ENCODE data around the gene SIL1.

The SIL1 gene

DNA sequence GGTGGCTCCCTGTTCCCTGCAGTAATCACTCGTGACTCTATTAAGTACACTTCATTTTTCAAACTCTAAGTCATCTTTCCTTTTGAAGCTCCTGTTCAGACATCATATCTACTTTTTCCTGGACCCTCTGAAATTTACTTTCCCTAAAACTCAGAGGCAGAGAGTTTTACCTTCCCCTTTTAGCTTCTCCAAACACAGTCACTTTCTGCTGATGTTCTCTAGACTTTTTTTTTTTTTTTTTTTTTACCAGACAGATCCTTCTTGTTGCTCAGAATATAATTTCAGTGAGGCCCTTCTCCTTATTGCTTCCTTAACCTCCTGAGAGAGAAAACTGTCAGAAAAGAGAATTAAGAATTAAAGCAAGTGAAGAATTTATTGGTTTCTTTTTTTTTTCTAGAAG lies 236.4 kb downstream of the SIL1 start:
- Mint-ChIP-seq H3K9me3 (no peaks in the 10 kb centered on the region), H3K4me3 (no peak overlapping the region), H3K36me3 (ENCODE audit: low read depth) (no peaks in the 10 kb centered on the region), H3K27me3 (ENCODE audit: low read depth) (no peaks in the 10 kb centered on the region), H3K4me1 (ENCODE audit: low read depth) (no peaks in the 10 kb centered on the region), H3K27ac (no peak overlapping the region)
- DNase-seq (ENCODE audit: low spot score): no peak

DNA sequence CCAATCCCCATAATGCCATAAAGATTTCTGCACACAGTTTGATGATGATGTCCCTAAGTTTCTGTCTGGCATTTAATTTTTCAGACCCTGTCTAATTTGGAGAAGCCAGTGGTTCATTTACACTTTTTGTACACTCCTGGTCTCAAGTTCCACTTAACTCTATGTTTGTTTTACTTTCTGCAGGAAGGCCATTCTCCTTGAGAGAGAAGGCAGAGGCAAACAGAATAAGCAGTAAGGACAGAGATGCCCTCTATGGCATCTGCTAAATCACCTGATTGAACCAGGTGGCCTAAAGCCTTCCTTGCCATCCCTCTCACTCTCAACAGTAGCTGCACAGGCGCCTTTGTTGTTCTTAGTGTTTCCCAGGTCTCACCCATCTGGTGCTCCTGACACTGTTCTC lies 236.9 kb downstream of the SIL1 start:
- no peak overlapping the region for H3K4me3 Mint-ChIP-seq
- DNase-seq (ENCODE audit: low spot score): no peak
- H3K36me3 Mint-ChIP-seq (ENCODE audit: low read depth): no peaks in the 10 kb centered on the region
- H3K9me3 Mint-ChIP-seq: no peaks in the 10 kb centered on the region
- H3K27ac Mint-ChIP-seq: no peak overlapping the region
- no peaks in the 10 kb centered on the region for H3K4me1 Mint-ChIP-seq (ENCODE audit: low read depth)
- no peaks in the 10 kb centered on the region for H3K27me3 Mint-ChIP-seq (ENCODE audit: low read depth)

DNA sequence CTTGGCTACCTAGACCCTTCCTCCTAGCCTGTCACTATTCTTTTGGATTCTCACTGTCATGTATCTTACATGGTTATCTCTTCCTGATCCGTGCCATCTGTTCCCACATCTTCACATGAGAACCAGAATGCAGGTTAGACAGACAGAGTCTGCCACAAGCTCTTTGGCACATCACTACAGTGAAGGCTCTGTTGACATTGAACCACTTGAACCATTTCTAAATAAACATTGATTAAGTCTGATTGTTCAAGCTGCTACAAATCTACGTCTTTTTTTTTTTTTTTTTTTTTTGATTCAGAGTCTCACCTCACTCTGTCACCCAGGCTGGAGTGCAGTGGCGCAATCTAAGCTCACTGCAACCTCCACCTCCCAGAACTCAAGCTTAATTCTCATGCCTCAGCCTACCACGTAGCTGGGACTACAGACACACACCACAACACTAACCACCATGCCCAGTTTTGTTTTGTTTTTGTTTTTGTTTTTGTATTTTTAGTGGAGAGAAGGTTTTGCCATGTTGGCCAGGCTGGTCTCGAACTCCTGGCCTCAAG lies 237.9 kb downstream of the SIL1 start:
- no peaks in the 10 kb centered on the region for H3K27me3 Mint-ChIP-seq (ENCODE audit: low read depth)
- H3K4me3 Mint-ChIP-seq: no peak overlapping the region
- H3K27ac Mint-ChIP-seq: no peak overlapping the region
- no peak for DNase-seq (ENCODE audit: low spot score)
- H3K36me3 Mint-ChIP-seq (ENCODE audit: low read depth): no peaks in the 10 kb centered on the region
- H3K4me1 Mint-ChIP-seq (ENCODE audit: low read depth): no peaks in the 10 kb centered on the region
- no peaks in the 10 kb centered on the region for H3K9me3 Mint-ChIP-seq

DNA sequence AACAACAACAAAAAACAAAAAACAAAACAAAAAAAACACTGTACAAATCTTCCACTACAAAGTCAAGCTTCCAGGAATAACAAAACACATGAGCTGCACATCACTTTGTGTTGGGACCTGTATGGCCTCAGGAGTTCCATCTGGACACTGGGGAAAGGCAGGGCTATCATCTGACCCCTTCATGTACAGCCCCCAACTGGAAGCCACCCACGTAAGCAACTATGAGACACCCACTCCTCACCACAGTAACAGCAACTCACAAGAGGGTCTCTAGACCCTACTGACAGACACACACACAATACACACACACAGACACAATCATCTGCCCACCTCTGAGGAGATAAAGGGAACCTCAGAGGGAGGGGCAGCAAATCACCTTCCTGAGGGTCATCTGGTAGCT lies 241.4 kb downstream of the SIL1 start:
- peaks cover 11% of the 10 kb centered on the region for H3K4me1 Mint-ChIP-seq (ENCODE audit: low read depth)
- H3K36me3 Mint-ChIP-seq (ENCODE audit: low read depth): no peaks in the 10 kb centered on the region
- no peaks in the 10 kb centered on the region for H3K27me3 Mint-ChIP-seq (ENCODE audit: low read depth)
- no peaks in the 10 kb centered on the region for H3K9me3 Mint-ChIP-seq
- no peak overlapping the region for H3K4me3 Mint-ChIP-seq
- no peak overlapping the region for H3K27ac Mint-ChIP-seq
- DNase-seq (ENCODE audit: low spot score): no peak

DNA sequence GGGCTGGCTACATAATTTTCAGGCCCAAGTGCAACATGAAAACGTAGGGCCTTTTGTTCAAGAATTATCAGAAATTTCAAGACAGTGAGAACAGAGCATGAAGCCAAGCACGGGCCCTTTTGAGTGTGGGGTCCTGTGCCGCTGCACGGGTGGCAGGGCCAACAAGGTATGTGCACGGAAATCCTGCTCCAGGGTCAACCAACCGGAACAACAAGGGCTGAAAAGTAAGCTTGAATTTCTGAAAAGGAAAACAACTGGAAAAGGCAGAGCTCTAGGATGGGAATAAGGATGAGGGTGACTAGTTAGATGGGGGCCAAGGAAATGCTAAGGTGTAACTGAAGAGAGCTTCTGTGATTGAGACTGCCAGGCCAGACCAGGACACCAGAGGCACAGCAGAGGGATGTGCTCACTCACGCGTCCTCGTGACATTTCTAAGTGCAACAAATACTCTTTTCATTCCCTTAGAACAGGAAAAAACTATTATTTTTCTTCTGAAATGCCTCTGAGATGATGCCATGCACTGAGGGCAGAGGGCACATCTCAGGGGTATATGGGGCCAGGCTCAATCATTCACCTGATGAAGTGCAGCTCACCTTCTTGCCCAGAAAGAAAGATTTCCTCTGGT lies 242.4 kb downstream of the SIL1 start:
- no peak overlapping the region for H3K4me3 Mint-ChIP-seq
- H3K27me3 Mint-ChIP-seq (ENCODE audit: low read depth): no peaks in the 10 kb centered on the region
- no peak overlapping the region for H3K27ac Mint-ChIP-seq
- no peaks in the 10 kb centered on the region for H3K9me3 Mint-ChIP-seq
- peaks cover 11% of the 10 kb centered on the region for H3K4me1 Mint-ChIP-seq (ENCODE audit: low read depth)
- DNase-seq (ENCODE audit: low spot score): no peak
- no peaks in the 10 kb centered on the region for H3K36me3 Mint-ChIP-seq (ENCODE audit: low read depth)

DNA sequence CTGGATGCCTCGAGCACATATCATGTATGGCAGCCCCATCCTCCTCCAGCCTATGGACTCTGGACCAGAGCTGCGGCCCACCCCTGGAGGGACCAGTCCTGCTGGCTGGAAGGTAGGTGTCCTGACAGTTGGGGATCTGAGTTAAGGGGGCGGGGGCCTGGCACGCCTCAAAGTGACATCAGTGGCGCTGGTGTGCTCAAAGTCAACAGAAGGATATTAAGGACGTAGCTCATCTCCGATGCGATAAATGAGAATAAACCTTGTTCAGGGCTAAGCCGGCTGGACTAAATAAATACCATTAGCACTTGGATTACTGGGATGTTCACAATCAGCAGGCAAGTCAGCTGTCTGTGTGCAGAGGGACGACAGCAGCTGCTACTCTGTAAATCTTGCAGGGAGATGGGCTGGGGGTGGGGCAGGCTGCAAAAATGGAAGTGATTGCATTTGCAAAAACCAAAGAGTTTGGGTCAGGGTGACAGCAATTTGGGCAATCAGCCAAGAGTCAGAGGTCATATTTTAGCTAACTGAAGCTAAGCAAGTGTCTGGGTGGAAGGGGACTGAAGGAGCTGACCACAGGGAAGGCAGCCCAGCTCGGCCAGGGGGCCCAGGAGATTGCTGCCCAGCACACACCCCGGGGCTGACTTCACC lies 243.0 kb downstream of the SIL1 start:
- no peaks in the 10 kb centered on the region for H3K36me3 Mint-ChIP-seq (ENCODE audit: low read depth)
- no peaks in the 10 kb centered on the region for H3K9me3 Mint-ChIP-seq
- no peak for DNase-seq (ENCODE audit: low spot score)
- H3K27me3 Mint-ChIP-seq (ENCODE audit: low read depth): no peaks in the 10 kb centered on the region
- H3K4me1 Mint-ChIP-seq (ENCODE audit: low read depth): peaks cover 11% of the 10 kb centered on the region
- H3K27ac Mint-ChIP-seq: no peak overlapping the region
- H3K4me3 Mint-ChIP-seq: no peak overlapping the region

DNA sequence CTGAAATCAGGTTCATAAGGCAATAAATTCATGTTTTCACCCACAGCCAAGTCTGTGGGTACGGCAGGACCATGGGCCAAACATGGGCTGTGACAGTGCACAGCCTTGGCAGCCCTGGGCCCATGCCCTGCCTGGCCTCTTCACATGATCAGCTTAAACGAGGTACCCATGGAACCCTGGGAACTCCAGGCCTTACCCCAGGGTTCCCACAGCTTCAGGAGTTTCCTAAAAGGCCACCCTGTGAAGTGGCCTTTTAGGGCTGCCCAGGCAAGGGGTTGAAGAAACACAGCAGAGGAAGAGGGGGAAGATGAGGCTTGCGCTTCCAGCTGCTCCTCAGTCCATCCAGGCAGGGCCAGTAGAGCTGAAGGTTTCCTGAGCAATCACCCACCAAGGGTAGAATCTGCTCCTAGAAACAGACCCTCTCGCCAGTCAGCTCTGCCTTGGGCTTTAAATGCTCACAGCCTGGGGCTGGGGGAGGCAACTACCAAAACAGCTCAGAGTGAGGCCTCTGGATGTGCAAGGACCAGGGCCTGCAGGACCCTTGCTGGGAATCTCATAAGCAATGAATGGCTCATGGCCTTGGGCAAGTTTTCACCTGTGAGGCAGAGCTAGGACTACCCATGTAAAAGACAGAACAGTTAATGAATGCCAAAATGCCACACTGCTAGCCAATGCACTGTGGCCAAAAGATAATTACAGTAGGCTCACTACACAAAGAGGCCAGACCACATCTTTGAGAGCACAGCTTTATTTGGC lies 243.7 kb downstream of the SIL1 start:
- Mint-ChIP-seq H3K36me3 (ENCODE audit: low read depth) (no peaks in the 10 kb centered on the region), H3K27me3 (ENCODE audit: low read depth) (no peaks in the 10 kb centered on the region), H3K27ac (no peak overlapping the region), H3K4me3 (no peak overlapping the region), H3K4me1 (ENCODE audit: low read depth) (peaks cover 11% of the 10 kb centered on the region), H3K9me3 (no peaks in the 10 kb centered on the region)
- no peak for DNase-seq (ENCODE audit: low spot score)

DNA sequence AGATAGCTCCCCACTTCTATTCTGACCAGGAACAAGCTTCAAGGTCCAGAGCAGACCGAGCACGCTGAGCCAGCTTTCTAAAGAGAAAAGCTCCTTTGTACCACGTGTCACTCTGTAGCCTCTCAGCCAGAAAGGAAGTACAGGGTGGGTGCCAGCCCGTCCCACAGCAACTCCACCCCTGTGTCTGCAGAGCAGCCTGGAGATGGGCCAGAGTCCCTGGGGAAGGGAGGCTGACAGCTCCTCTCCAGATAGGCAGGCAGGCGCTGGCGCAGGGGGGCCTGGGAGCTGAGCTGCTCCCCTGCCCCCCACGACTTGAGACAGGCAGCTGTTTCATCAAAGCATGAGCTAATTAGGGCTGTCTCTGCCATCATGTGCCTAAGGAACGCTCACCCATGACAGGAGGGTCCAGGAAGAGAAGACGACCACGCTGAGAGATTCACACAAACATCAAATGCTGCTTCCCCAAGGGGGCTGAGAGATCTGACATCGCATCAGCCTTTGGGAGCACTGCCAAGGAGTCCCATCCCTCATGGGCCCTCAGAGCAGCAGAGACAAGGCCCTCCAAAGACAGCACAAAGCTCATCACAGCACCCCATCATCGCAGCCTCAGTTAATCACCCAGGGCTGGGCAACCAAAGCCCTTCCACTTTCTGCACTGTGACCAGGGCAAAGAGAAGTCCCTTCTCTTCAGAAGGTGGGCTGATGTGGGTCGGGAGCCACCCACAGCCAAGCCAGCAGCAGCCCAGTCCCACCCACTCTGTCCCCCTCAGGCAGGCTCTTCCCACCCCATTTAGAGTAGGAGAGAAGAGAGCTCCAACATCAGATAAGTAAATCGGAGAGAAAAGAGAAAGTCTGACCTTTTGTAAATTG lies 244.5 kb downstream of the SIL1 start:
- H3K4me1 Mint-ChIP-seq (ENCODE audit: low read depth): peaks cover 11% of the 10 kb centered on the region
- DNase-seq (ENCODE audit: low spot score): no peak
- H3K36me3 Mint-ChIP-seq (ENCODE audit: low read depth): no peaks in the 10 kb centered on the region
- H3K27ac Mint-ChIP-seq: peak overlapping the region; percentile 36
- H3K9me3 Mint-ChIP-seq: no peaks in the 10 kb centered on the region
- H3K27me3 Mint-ChIP-seq (ENCODE audit: low read depth): no peaks in the 10 kb centered on the region
- H3K4me3 Mint-ChIP-seq: peak overlapping the region; percentile 7

DNA sequence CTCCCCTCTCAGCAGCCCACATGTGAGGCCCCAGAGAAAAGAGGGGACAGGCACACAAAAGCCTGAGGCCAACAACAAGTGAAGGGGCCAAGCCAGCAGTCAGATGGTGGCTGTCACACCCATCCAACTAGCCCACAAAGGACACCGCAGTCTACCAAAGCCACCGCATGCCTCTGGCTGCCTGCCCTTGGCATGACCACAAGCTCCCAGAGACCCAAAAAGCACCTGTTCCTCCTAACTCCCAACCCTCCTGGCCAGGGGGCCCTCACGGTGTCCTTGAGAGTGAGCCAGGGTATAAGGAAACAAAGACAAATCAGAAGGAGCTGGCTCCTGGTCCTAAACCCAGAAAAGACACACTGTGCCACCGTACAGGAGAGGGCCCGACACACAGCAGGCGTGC lies 245.2 kb downstream of the SIL1 start:
- H3K4me1 Mint-ChIP-seq (ENCODE audit: low read depth): peaks cover 11% of the 10 kb centered on the region
- DNase-seq (ENCODE audit: low spot score): no peak
- no peaks in the 10 kb centered on the region for H3K36me3 Mint-ChIP-seq (ENCODE audit: low read depth)
- peak overlapping the region; percentile 7 for H3K4me3 Mint-ChIP-seq
- H3K27me3 Mint-ChIP-seq (ENCODE audit: low read depth): no peaks in the 10 kb centered on the region
- H3K9me3 Mint-ChIP-seq: no peaks in the 10 kb centered on the region
- H3K27ac Mint-ChIP-seq: peak overlapping the region; percentile 36

DNA sequence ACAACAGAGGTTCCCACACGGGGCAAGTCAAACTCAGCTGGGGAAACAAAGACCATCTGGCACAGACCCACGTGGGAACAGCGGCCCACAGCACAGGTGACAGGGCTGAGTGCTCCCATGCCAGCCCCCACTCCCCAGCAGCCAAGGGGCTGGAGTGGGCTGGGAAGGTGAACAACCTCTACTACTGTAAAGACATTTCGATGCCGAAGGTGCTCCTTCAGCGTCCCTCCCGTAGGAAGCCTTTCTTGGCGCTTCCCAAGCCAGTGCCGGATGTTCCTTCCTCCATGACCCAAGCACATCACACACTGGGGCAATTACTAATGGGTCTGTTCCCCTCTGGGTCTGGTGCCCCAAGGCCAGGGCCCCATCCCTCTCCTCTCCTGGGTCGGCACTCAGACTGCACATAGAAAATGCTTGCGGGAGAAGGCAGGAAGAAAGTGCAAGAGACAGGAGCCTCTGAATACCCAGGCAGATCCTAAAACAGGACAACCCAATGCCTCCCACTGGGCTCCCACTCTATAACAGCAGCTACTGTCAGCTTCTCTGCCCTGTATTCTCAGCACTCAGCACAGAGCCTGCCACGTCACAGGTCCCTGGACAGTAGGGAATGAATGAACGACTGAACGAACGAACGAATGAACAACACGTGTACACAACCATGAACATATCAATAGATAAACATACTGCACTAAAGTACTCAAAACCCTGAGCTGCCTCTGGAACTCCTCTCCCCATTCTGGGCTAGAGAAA lies 246.0 kb downstream of the SIL1 start:
- DNase-seq (ENCODE audit: low spot score): no peak
- peak overlapping the region; percentile 23 for H3K27ac Mint-ChIP-seq
- H3K27me3 Mint-ChIP-seq (ENCODE audit: low read depth): no peaks in the 10 kb centered on the region
- H3K4me3 Mint-ChIP-seq: no peak overlapping the region
- H3K36me3 Mint-ChIP-seq (ENCODE audit: low read depth): no peaks in the 10 kb centered on the region
- peaks cover 11% of the 10 kb centered on the region for H3K4me1 Mint-ChIP-seq (ENCODE audit: low read depth)
- H3K9me3 Mint-ChIP-seq: no peaks in the 10 kb centered on the region

DNA sequence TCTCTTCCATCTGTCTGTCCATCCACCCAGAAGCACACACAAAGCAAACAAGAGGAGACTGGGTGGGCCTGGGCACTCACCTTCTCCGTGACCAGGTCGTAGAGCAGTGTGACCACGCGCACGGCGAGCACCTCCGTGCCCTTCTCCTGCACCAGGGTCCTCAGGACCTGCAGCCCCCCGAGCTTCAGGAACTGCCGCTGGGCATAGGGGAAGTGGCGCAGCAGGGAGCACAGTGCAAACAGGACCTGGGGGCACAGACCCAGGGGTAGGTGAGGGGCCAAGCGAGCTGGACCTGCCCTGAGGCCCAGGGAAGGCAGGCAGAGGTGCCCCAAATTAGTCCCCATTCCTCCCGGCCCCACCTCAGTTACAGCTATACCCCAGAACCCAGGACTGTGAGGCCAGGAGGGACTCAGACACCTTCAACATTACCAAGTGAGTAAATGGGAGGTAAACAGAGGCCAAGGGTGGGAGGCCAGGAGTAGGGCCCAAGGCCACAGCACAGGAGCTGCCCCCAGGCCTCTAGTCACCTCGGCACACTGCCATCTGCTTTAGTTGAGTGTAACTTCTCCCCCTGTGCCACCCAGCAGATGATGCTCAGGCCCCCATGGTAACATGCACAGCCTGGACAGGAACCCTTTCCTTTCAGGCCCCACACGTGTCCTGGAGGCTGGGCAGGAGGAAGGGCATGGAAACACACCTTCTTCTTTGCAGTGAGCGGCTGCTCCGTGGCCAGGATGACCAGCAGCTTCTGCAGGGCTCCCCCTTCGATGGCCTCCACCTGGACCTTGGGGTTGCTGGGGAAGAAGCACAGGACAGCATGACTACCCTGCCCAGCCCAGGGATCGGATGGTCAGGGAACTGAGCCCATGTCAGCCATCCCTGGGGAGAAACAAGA lies 246.8 kb downstream of the SIL1 start:
- Mint-ChIP-seq H3K4me3 (no peak overlapping the region), H3K27ac (no peak overlapping the region), H3K36me3 (ENCODE audit: low read depth) (no peaks in the 10 kb centered on the region), H3K9me3 (no peaks in the 10 kb centered on the region), H3K27me3 (ENCODE audit: low read depth) (no peaks in the 10 kb centered on the region), H3K4me1 (ENCODE audit: low read depth) (peaks cover 11% of the 10 kb centered on the region)
- no peak for DNase-seq (ENCODE audit: low spot score)

DNA sequence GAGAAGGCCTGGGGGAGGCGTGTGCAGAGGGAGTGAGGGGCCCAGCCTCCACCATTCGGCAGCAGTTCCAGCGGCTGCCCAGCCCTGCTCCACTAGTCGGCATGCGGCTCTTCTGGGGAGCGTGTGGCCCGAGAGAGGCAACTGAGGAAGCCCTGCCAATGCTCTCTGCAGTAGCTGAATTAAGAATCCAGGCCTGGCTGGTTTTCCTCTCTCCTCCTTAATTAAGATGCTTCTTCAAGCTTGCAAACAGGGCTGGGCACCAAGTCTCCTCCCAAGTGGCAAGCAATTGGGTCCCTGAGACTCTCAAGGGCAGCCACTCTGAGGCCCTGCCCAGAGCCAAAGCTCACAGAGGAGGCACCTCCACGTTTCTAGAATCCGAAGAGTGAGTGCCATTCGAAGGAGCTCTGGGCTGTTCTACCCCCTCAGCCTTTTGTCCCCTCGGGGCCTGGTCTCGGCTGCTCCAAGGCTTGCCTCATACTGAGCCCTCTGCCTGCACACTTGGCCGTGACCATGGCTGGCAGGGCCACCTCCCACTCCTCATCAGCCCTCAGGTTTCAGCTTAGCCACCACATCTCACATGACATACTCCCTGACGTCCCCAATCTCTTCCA lies 247.6 kb downstream of the SIL1 start:
- Mint-ChIP-seq H3K27ac (peak overlapping the region; percentile 3), H3K4me1 (ENCODE audit: low read depth) (peaks cover 11% of the 10 kb centered on the region), H3K9me3 (no peaks in the 10 kb centered on the region), H3K4me3 (no peak overlapping the region), H3K27me3 (ENCODE audit: low read depth) (no peaks in the 10 kb centered on the region), H3K36me3 (ENCODE audit: low read depth) (no peaks in the 10 kb centered on the region)
- no peak for DNase-seq (ENCODE audit: low spot score)

All from T-helper 2 cell treated with Interferon-gamma antibody and Interleukin-4, amounts not matched to agents 5 μg/mL and 100 μg/mL, for 36 hours (primary cell).